ENCODE data around the gene TNFAIP2.

- TF ChIP-seq CTCF (conservative IDR thresholded peaks at IDR 0.05; ENCODE audit: low read length) (peak; percentile 72), EZH2phosphoT487 (IDR thresholded peaks at IDR 0.05; ENCODE audit: borderline replicate concordance, low read depth, low read length) (no peak)
Observed at GRCh38 chr14:103105580-103106150, 17.6 kb upstream of the TNFAIP2 start.
